GM18502 (cell line): Measurements from ENCODE around the gene TMEM81.

Experiments used
- ATAC-seq: cut with Tn5 transposase; IDR thresholded peaks from one replicate; pipeline ENCODE4 v1.9.1; 2021; ENCODE audit warnings: mild to moderate bottlenecking; ENCODE audit not compliant: unreplicated experiment, poor library complexity

TMEM81 gene

DNA sequence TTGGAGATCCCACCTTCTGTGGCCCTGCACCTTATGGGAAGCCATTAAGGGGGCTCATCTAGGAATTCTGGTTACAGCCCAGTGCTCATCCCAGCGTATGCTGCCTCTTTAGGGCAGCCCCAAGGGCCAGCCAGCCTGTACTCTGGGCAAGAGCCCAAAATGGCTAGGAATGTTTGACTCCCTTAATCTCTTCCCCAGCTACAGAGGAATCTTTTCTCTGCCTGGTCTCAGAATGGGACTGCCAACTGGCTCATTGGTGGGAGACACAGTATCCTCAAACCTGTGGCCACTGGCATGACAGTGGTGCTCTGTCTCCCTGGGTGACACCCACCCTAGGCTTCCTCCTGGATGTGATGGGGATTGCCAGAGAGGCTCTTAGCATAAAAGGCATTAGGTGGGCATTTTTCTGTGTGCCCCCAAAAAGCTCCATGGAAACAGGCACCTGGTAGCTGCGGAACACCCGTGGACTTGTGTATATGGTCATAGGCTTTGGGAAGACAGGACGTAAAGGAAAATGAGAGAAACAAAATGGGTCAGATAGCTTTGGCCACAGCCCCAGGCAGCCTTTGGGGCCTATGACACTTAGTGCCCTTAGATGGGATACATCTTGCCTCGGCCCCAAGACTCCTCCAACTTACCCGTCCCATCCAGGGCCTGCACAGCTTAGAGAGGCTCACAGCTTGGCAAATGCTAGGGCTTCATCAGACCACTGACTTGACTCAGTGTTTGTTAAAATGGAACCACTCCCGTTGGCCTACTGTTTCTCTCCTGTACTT lies 6.9 kb downstream of the TMEM81 start:
- no peak for ATAC-seq

- no peak for ATAC-seq
These were observed 8.0 kb downstream of the TMEM81 start for GRCh38 chr1:205076245-205076761.

GRCh38 chr1:205075642-205076155 lies 8.6 kb downstream of the TMEM81 start:
- ATAC-seq: no peak

GRCh38 chr1:205074513-205074912 lies 9.7 kb downstream of the TMEM81 start:
- ATAC-seq: no peak

- no peak for ATAC-seq
These were observed 10.2 kb downstream of the TMEM81 start for GRCh38 chr1:205074084-205074483.

DNA sequence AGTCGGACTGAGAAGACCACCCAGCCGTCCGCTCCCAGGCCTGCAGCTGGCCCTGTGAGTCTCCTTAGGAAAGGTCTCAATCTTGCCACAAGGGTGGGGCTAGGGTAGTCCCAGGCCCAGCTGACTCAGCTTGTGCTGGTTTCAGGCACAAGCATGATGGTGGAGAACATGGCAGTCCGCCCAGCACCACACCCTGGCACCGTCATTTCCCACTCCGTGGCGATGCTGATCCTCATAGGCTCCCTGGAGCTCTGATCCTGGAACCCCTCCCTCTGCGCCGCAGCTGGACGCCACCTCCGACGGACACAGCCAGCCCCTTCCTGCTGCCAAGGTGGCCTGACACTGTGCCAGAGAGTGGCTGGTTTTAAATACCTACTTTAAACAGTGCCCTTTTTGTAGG lies 10.7 kb downstream of the TMEM81 start:
- ATAC-seq: no peak

GRCh38 chr1:205072881-205073280 lies 11.4 kb downstream of the TMEM81 start:
- ATAC-seq: no peak

DNA sequence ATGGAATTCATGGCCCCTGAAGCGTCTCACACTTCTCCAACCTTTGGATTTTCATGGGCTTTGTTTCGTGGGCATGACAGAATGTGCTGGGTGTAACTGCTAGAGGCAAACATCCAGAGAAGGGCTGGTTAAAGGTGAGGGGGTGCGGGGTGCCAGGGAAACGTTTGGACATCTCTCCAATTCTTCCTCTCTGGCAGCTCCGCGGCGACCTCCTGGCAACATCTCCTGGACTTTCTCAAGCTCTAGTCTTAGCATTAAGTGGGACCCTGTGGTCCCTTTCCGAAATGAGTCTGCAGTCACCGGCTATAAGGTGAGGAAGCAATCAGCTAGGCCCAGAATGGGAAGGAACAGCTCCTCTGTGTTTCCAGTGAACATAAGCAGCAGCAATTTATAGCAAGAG lies 12.0 kb downstream of the TMEM81 start:
- no peak for ATAC-seq

GRCh38 chr1:205071801-205072200 lies 12.5 kb downstream of the TMEM81 start:
- ATAC-seq: no peak

DNA sequence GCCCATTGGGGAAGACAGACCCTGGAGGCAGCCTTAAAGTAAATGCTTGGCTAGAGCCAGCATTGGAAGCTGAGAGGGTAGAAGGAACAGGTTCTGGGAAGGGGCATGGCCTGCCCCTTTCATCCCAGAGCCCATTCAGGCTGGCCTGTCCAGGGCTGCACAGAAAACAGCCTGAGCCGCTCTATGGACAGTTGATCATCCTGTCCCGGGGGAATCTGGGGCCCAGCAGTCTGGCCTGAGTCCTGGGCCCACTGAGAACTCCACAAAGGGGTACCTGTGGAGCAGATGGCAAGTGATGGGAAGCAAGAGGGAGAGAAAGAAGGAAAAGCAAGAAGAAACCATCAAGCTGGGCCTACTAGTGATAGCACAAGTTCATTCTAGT lies 13.2 kb downstream of the TMEM81 start:
- ATAC-seq: no peak

DNA sequence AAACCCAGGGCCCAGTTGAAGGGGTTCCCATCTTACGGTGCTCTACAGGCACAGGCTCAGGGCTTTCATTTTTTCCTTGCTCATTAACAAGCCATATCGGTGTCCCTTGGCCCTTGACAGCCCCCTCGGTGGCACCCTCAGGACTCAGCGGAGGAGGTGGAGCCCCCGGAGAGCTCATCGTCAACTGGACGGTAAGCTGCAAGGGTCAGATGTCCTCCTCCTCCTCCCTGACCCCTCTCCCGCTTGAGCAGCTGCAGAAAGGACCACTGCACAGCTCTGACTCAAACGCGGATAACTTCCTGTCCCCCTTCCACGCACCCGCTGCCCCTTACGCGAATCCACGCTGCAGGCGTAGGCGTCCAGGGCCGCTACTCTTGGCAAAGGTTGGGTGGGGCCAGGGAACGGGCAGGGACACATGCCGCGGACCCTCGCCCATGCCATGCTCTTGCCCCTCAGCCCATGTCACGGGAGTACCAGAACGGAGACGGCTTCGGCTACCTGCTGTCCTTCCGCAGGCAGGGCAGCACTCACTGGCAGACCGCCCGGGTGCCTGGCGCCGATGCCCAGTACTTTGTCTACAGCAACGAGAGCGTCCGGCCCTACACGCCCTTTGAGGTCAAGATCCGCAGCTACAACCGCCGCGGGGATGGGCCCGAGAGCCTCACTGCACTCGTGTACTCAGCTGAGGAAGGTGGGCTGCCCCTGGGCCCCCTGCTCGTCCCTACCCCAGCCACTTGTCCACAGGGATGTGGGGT lies 14.7 kb downstream of the TMEM81 start:
- no peak for ATAC-seq

- ATAC-seq: no peak
These were observed 15.7 kb downstream of the TMEM81 start for GRCh38 chr1:205068457-205069040.

DNA sequence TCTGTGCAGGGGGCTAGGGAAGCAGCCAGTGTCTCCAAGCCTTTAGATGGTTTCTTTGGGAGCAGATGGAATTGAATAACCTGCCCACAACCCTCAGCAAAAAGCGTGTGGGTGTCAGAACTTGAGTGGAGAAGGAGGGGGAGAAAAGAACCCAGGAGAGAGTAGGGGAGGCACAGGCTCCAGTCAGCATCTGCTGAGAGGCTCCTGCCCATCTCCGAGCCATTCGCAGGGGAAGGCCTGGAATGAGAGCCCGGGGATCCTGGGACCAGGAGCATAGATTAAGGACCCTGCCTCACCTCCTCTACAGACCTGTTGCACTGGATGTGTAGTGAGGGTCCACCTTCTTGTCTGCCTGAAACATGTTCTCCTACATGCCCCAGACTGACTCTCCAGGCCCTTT lies 16.3 kb downstream of the TMEM81 start:
- ATAC-seq: no peak

GRCh38 chr1:205067031-205067430 lies 17.2 kb downstream of the TMEM81 start:
- no peak for ATAC-seq

GRCh38 chr1:205066141-205066818 lies 18.0 kb downstream of the TMEM81 start:
- no peak for ATAC-seq

DNA sequence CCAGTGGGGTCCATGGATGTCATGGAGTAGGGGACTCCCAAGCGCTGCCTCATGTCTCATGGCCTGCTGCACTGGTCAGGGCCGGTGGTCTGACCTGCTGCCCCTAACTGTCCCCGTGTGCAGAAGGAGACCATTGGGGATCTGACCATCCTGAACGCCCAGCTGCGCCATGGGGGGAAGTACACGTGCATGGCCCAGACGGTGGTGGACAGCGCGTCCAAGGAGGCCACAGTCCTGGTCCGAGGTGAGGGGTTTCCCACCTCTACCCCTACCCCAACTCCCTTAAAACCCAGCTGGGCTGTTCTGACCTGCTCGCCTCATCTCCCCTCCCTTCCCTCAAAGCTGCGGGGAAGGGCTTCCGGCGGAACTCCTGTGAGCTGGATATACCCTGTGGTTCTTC lies 18.6 kb downstream of the TMEM81 start:
- no peak for ATAC-seq

- ATAC-seq: no peak
These were observed 19.4 kb downstream of the TMEM81 start for GRCh38 chr1:205064741-205065316.

DNA sequence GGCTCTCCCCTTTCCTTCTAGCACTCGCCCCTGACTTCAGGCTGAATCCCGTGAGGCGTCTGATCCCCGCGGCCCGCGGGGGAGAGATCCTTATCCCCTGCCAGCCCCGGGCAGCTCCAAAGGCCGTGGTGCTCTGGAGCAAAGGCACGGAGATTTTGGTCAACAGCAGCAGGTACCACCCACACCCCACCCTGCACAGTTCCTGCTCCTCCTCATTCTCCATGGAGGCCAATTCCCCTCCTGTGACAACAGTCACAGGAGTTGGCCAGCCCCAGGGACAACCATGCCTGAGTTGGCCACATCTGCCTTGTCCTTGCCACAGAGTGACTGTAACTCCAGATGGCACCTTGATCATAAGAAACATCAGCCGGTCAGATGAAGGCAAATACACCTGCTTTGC lies 20.0 kb downstream of the TMEM81 start:
- ATAC-seq: no peak

DNA sequence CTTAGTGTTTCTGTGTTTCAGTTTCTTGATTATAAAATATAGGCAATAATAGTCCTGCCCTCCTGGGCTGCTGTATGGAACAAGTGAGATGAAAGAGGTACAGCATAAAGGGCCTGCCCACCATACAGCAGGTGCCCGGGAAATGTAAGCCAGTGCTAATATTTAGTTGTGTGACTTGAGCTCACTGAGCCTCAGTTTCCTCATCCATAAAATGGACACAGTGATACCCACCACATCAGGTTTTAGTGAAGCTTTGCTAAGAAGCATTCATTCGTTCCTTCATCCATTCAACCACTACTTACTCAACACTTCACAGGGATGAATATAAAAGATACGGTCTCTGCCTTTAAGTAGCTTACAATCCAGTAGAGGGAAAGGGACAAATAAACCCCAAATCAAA lies 21.4 kb downstream of the TMEM81 start:
- no peak for ATAC-seq

GRCh38 chr1:205062319-205062718 lies 21.9 kb downstream of the TMEM81 start:
- no peak for ATAC-seq
